ENCODE measurements around the gene TBC1D22B.
"Not testable (repeated sequence)": the region's sequence is repeated elsewhere in the genome, so short reads cannot be mapped to it uniquely, and the experiment has no call there.

Gene TBC1D22B

DNA sequence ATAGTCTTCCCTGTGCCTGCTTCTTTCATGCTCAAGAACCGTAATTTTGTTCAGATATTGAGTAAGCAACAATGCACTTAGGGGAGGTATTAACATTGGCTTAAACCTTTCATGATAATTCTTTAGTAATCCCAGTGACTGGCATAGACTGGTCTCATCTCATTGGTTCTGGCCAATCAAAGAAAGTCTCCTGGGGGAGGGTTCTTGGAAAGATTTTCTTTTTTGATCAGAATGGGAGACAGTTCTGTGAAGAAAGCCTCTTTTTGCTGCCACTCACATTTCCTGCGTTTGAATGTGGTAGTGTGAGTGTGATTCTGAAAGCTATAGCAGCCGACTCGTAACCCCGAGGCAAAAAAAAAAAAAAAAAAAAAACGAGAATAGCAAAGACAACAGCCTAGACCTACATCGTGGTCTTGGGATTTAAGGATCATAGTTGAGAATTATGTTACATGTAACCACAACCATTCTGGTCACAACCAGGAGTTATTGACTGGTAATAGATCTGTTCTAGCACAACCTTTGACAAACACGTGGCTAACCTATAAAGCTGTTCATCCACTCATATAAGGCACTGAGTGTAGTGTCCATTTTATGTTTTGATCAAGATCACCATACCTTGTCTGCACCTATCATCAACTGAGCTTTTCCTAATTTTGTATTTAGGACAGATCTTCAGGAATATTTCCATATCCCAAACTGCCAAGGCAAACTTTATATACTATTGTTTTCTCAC is 15.4 kb downstream of the TBC1D22B start:
- no peak for DNase-seq

DNA sequence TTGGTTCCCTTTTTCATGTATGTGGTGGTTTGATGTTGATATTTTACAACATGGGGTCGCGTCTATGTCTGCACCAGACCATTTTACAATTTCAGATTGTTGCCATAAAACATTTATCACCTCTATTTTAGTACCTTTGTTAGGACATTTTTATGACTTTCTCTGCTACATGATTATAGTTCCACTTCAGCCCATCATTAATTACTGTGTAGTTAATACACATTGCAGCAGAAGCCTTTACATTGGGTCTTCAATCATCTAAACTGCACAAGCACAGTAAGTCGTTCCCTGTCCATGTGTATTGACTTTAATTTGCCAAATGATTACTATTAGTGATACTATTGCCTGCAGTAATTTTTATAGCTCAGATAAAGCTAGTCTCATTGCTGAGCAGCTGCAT is 16.1 kb downstream of the TBC1D22B start:
- no peak for DNase-seq

DNA sequence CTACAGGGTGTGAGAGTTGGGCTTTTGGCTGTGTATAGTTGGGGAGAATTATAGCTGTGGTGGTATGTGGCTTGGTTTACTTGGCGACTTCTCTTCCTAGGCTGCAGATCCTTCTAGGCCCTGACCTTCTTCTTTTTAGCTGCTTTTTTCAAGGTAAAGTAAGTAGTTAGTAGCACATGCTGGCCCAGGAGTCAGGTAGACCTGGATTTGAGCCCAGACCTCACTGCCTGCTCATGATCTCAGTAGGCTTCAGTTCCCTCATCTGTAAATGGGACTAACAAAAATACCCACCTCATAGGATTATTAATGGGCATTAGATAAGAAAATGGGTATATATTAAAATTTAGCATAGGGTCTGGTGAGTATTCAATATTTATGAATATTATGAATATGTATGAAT is 17.8 kb downstream of the TBC1D22B start:
- DNase-seq: no peak

DNA sequence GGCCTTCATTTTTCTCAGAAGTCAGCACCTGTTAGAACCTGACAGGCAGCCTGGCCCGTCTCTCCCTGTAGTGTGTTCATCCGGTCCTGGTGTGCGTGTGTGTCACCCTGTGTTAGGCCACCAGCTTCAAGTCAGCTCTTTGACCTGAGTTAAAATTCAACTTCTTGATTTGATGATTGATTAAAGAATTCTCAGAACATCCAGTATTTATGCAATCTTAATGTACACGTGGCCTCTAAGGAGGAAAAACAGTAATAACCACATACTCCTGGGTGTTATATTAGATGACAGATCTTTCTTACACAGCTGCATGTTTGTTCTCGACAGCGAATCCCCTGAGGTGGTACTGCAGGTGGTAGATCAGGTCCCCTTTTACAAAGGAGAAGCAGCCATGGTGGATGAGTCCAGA is 19.4 kb downstream of the TBC1D22B start:
- no peak for DNase-seq

DNA sequence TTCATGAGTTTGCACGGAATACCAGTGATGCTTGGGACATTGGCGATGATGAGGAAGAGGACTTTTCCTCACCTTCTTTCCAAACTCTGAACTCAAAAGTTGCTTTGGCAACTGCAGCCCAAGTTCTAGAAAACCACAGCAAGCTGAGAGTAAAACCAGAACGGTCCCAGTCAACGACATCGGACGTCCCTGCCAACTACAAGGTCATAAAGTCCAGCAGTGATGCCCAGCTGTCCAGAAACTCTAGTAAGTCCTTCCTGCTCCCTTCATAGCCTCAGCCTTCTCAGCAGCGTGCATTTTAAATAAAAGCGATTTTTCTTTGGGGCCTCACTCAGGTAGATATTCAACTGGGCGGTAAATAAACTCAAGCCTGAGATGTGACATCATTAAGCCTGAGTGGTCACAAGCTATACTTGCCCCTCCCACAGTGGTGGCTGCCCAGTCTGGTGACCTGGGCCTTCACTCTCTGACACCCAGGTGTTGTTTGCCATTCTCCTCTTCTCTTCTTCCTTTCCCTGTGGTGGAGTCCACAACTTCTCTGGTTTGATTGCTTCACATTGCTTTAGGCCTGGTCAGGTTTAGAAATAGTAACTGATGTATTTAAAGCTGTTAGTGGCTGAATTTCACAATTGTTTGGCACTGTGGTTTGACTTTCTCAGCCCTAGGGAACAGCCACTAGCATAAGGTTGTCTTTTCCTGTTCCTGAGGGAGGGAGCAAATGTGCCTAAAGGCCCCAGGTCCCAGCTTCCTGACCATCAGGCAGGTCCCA is 22.0 kb downstream of the TBC1D22B start:
- no peak for DNase-seq

DNA sequence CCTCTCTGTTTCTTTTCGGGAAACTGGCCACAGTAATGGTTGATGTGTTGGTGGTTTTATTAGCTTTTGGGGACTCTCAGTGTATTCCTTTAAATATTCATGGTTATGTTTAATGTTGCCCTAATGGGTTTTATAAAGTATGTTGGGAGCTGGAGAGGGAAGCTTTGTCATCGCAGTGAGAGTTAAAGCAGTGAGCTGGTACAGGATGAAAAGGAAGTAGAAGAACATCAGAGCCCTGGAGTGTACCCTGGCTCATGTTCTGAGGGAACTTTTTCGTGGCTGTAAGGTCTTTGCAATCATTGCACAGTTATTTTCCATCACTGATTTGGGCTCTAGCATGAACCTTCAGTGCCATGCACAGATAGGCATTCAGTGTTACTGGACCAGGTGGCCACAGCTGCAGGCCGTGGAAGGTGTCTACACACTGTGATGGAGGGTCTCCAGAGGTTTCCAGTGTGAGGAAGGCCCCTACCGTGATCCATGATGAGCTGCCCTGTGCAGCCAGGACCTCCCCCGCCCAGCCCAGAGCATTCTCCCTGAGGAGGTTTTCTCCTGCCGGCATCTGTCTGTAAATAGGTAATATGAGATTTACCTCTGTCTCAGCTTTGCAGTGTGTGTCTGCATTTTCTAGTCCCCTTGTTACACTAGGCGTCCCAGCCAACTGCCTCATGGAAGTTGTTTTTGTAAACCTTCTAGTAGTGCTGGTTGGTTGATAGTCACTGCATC is 22.8 kb downstream of the TBC1D22B start:
- DNase-seq: no peak

DNA sequence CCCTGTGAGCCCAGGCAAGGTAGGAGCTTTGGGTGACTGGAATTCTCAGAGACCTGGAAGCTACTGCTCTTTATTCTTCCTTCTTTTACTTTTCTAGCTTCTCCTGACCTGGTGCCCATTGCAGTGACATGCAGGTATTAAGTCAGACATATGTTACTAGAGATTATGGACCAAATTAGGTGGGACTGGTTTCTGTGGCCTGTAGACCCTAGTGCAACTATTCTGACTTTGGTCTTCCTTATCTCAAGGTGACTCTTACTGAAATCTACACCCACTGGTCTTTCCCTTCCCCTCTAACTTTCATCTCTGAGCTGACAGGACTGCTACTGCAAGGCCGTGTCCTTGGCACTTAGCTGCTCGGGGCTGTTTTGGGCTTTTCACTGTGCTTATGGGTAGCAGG is 24.8 kb downstream of the TBC1D22B start:
- DNase-seq: no peak

DNA sequence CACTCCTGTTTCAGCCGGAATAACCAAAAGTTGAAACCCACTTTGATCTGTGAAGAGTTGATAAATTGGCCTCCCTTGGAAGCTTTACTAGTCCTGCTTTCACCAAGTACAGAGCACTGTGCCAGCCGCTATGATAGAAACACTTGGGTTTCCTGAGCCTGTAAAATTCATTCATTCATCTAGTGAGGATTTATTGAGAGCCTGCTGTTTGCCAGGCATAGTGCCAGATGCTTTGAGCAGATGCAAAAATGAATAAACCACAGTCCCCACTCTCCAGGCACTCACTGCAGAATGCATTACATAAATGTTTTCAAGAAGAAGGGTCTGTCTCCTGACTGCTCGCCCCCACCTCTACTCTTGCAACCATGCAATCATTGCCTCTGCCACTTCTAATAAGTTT is 25.7 kb downstream of the TBC1D22B start:
- DNase-seq: no peak

DNA sequence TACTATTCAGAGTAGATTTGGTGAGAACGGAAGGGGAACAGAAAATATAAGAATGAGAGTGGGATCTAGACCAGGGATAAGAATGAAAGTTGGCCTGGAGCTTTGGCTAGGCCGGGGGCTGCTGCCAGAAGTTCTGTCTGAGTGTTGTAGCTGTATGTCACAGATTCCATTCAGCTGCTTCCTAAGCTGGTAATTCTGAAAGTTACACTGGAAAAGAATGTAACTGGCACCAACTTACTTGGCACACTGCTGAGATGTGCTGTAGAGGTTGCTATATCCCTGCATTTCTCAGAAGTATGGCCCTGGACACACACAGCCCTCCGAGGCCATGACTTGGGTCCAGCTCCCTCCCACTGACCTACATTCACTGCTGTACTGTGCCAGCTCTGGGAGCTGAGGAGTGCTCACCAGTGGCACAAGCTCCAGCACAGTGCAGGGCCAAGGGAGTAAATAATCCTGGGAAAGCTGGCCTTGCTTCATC is 26.1 kb downstream of the TBC1D22B start:
- DNase-seq: peak; percentile 27

DNA sequence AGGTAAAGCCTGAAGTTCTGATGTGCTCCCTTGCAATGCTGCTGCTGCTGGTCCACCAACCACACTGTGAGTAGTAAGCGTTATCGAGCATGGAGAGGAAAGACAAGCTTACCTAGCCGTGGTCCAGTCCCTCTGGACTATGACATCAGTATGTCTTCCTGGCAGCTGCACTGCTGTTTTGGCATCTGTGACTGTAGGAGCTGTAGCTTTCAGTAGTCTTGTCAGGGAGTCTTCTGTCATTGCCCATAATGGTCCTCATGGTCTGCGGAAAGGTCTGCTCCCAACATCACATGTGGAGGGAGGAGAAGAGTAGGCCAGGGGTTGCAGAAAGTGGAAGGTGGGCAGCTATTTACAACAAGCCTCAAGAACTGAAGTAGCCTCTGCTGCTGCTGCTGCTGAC is 27.2 kb downstream of the TBC1D22B start:
- DNase-seq: no peak

DNA sequence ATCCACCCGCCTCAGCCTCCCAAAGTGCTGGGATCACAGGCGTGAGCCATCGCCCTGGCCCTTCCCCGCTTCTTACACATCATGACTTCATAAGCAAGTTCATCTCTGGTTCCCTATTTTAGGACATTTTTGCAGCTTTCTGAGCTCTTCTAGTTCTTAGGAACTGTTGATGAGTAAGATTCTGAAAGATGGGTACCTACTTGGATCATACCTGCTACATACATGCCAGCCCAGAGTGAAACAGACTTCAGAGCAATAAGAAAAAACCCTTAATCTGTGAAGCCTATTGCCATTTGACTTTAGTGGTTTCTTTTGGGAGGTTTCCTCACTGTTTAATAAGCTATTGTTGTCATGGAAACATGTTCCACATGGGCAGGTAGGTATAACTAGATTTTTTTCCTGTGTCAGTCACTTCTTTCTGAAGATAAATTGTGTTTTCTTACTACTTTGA is 28.3 kb downstream of the TBC1D22B start:
- DNase-seq: no peak

DNA sequence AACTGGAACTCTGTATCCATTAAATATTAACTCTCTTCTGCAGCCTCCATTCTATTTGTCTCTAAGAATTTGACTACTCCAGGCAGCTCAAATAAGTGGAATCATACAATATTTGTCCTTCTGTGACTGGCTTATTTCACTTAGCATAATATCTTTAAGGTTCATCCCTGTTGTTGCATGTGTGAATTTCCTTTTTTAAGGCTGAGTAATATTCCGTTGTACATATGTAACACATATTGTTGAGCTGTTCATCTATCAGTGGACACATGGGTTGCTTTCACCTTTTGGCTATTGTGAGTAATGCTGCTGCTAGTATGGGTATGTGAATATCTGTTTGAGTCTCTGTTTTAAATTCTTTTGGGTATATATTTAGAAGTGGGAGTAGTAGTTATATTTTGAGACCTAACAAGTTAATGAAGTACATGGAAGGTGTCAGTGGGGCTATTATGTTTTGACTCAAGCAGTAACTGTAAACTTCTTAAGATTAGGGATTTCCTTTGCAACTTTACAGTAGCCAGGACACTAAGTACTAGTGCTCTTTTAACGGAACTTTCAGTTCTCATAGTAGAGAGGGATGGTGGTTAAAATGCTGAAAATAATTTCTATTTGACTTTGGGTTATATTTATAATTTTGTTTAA is 30.1 kb downstream of the TBC1D22B start:
- DNase-seq: no peak

DNA sequence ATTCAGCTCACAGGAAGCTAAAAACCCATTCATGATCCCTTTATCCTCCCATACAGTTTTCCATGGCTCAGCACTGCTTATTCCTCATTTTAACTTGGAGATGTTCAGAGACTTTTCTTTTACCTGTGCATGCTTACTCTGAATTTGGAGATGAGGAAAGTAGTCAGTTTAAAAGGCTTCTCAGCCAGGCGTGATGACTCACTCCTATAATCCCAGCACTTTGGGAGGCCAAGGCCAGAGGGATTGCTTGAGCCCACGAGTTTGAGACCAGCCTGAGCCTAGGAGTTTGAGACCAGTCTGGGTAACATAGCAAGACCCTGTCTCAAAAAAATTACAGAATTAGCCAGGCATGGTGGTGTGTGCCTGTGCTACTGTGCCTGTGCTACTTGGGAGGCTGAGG is 30.7 kb downstream of the TBC1D22B start:
- DNase-seq: no peak

DNA sequence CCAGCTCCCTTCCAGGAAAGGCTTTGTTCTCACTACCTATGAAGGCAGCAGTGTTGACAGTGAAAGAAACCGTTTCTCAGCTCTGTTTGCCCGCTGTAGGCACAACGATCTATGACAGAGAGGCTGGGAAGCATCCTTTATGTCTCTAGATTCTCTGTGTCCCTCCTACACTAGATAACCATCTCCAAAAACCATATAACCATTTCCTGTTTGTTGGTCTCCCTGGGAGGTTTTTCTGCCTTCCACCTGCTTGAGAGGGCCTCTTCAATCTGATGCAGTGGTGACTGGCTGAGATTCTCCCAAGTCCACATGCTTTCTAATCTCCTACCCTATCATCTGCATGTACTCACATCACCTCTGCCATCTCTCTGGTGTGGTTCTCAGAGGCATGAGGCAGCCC is 32.4 kb downstream of the TBC1D22B start:
- DNase-seq: no peak

DNA sequence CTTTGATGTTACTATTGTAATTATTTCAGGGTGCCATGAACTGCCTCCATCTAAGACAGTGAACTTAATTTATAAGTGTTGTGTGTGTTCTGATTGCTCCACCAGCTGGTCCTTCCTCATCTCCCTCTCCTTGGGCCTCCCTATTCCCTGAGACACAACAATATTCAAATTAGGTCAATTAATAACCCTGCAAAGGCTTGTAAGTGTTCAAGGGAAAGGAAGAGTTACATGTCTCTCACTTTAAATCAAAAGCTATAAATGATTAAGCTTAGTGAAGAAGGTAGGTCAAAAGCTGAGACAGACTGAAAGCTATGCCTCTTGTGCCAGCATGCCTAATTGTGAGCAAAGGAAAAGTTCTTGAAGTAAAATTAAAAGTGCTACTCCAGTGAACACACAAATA is 35.9 kb downstream of the TBC1D22B start:
- DNase-seq: no peak

DNA sequence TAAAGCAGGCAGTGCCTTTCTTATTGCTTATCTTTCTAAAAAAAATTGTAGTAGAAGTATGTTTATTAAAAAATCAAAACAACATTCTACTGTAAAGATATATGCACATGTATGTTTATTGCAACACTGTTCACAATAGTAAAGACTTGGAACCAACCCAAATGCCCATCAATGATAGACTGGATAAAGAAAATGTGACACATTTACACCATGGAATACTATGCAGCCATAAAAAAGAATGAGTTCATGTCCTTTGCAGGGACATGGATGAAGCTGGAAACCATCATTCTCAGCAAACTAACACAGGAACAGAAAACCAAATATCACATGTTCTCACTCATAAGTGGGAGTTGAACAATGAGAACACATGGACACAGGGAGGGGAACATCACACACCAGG is 40.1 kb downstream of the TBC1D22B start:
- not testable (repeated sequence) for DNase-seq

DNA sequence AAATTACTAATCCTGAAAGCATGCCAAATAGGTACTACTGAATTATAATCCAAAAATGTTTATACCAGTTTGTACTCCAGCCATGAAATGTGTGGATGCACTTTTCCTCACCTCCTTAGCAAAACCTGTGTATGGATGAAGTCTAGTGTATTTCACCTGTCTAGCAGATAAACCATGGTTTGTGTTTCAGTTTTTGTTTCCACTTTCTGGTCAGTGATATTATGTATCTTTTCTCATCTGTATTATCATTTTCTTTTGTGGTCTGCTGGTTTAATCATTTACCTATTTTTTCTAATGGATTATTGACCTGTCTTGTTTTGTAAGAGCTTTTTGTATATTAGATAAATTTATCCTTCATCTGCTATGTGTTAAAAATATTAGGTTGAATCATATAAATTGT is 41.4 kb downstream of the TBC1D22B start:
- DNase-seq: no peak

DNA sequence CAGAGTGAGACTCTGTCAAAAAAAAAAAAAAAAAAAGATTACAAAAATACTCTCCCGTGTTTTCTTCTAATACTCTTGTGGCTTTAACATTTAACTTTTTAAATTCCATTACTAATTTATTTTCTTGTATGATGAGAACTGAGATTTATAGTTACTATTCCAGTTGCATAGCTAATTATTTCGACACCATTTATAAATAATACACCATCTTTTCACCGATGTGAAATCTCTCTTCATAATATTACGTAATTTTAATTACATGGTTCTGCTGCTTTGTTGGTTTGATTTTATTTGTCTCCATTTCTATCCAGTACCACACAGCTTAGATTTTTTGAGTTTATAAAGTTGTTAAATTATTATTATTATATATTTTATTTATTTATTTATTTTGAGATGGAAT is 42.4 kb downstream of the TBC1D22B start:
- DNase-seq: no peak

DNA sequence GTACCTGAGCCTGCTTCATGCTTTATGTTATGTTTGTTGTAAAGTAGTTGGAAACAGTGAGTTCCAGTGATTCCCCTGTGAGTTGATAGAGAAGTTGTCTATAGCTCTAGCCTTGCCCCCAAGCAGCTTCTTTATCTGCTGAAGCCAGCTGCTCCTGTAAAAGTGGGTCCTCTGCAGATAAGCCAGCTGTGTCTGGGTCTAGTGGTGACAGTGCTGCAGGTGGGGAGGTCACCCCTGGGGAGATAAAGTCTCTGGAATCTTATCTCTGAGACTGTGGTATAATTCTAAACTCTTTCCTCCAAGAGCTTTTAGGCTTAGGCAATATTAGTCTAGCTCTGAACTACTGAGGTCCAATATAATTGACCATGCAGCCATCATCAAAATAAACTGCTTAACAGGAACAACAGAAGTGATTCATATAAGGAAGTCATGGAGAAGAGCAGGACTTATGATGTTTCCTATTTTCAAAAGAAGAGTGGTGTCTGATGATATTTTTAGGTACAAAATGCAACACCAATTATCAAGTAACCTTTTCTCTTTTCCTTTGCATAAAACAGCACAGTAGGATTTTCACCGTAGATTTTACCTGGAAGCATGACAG is 44.6 kb downstream of the TBC1D22B start:
- DNase-seq: no peak

DNA sequence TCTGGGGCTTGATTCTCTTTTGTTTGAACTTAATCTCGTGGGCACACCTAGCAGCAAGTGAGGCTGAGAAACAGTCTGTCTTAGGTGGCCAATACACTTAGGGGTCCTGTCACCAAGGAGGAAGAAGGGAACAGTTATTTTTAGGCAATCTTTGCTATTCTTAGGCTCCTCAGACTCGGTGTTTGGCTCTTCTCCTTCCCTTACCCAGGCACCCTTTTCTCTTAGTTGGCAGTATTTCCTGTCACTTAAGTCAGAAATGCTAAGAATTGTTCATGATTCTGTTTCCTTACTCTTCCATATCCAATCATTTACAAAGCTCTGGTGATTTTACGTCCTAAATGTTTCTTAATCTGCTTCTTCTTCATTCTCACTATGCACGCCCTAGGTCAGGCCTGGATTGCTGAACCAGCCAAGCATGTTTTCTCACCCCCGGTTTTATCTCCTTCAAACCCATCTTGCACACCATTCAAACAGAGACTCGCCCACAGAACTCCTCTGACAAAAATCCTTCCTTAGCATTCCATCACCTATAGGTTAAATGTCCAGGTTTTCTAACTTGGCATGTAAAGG is 45.6 kb downstream of the TBC1D22B start:
- no peak for DNase-seq

DNA sequence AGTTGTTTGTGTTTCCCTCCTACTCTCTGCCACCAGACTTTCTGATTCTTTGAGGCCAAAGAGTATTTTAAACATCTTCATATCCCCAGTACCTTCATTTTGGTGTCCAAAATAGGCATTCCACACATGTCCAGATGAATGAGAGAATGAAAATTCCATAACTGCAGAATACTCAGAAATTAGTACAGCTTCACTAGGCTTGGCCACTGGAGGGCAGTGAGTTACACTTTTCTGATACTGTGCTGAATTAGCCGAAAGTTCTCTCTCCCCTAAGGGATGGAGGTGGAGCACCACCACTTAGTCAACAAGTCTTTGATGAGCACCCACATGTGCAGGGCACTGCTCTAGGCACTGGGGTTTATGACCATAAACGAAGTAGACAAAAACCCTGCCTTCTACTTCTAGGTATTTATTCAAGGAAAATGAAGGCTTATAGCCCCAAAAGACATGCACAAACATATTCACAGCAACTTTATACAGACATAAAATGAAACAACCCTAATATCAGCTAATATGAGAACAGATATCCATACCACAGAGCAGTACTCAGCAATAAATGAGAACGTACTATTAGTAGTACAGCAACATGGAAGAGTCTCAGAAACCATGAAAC is 46.4 kb downstream of the TBC1D22B start:
- peak; percentile 54 for DNase-seq

DNA sequence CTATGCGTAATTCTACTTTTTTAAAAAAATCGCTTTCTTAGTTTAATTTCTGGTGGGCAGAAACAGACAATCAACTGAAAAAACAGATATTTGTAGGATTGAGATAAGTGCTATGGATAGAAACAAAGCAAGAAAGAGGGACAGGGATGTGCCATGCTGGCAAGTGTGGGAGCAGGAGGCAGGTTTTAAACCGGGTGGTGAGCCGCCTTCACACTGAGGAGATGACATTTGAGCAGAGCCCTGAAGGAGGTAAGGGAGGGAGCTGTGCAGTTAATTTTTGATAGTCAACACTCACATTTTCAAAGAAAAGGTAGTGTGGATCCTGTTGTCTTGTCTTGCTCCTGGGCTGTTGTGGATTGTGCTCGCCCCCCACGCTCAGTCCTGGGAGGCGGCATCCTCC is 47.2 kb downstream of the TBC1D22B start:
- DNase-seq: no peak
